Tibial nerve (tissue), 4 donors: ENCODE results near the gene TGIF2. TPM values are rescaled to one million over a fixed set of nuclear protein-coding genes. Genes with fewer than 3 reads are reported as not detected.
"Not testable (repeated sequence)": the region's sequence is repeated elsewhere in the genome, so short reads cannot be mapped to it uniquely, and the experiment has no call there.

Experiments
- DNase-seq, 2 donors: peaks; one replicate each; pipeline ENCODE4 v3.0.0-alpha.2; 2019; ENCODE audit warnings: low spot score in 2 of 2
- H3K27ac ChIP-seq, 4 donors: fragments of 200-600 bp; sonication (generic) in 3 of 4; one replicate each; pipeline ENCODE4 v1.5.1; 2017 to 2019; ENCODE audit warnings: mild to moderate bottlenecking in 1 of 4
- H3K27me3 ChIP-seq, 2 donors: fragments of 200-600 bp; sonication (generic) in 1 of 2; one replicate each; pipeline versions ENCODE4 v1.5.1 to v1.6.0; 2017 to 2019
- H3K36me3 ChIP-seq, 3 donors: fragments of 200-600 bp; sonication (generic); one replicate each; pipeline ENCODE4 v1.5.1; 2018 to 2019
- H3K4me1 ChIP-seq, 4 donors: fragments of 200-600 bp; sonication (generic) in 3 of 4; one replicate each; pipeline ENCODE4 v1.5.1; 2017 to 2019
- H3K4me3 ChIP-seq, 4 donors: fragments of 200-600 bp; sonication (generic) in 3 of 4; one replicate each; pipeline ENCODE4 v1.5.1; 2017 to 2019; ENCODE audit warnings: mild to moderate bottlenecking in 1 of 4, moderate library complexity in 1 of 4
- H3K9me3 ChIP-seq, 4 donors: fragments of 200-600 bp; sonication (generic) in 3 of 4; one replicate each; pipeline ENCODE4 v1.5.1; 2017 to 2019
- CTCF ChIP-seq, 5 experiments: fragments of 200-600 bp in 3 of 5; fragments of 450-650 bp in 2 of 5; sonication (generic) in 3 of 5; IDR thresholded peaks; one replicate each; pipeline ENCODE4 v1.5.1; 2016 to 2019; ENCODE audit warnings: antibody characterized with exemption in 5 of 5, mild to moderate bottlenecking in 3 of 5, moderate library complexity in 2 of 5
- EP300 ChIP-seq, 2 donors: sonication (generic); formaldehyde crosslinking; IDR thresholded peaks; one replicate each; pipeline ENCODE4 v1.6.1; 2017; ENCODE audit warnings: antibody characterized with exemption in 2 of 2, mild to moderate bottlenecking in 1 of 2
- POLR2A ChIP-seq, 2 donors: fragments of 450-650 bp; IDR thresholded peaks; one replicate each; pipeline ENCODE4 v1.6.1; 2017; ENCODE audit warnings: antibody characterized with exemption in 2 of 2, mild to moderate bottlenecking in 2 of 2, moderate library complexity in 2 of 2
- WGBS, 2 donors: methylation state at CpG; one replicate each; pipeline ENCODE4 v1.1.5; 2018; 5-methylcytosine and 5-hydroxymethylcytosine counted together
- total RNA-seq, 4 donors: library from RNA; depleted of rRNA; stranded (reverse); fragments of >200 nt; gene quantifications; one replicate each; pipeline ENCODE4 v1.1.0, GENCODE V29; 2016

TGIF2 gene
- total RNA-seq, 4 donors from 2014 or later: 13.2 to 27.7 (median 19.6) TPM

- DNase-seq: peak in 1 of 2 donors; percentile 18
- Histone ChIP-seq H3K4me1 (peaks cover 4 to 26% (median 9%) of the 10 kb centered on the region in 4 donors), H3K9me3 (no peaks in the 10 kb centered on the region), H3K27me3 (no peaks in the 10 kb centered on the region), H3K27ac (peak overlapping the region; percentile 82 to 92 (median 89)), H3K4me3 (peak overlapping the region; percentile 20 to 99 (median 78)), H3K36me3 (peaks cover 0 to 22% (median 11%) of the 10 kb centered on the region in 3 donors)
- 54 to 62% methylated on average over 15 of the region's 15 CpGs for WGBS, 2 donors
- TF ChIP-seq CTCF (IDR thresholded peaks at IDR 0.05) (no peak), EP300 (IDR thresholded peaks at IDR 0.05) (no peak), POLR2A (IDR thresholded peaks at IDR 0.05) (no peak)
These were observed 31.6 kb downstream of the TGIF2 start for GRCh38 chr20:36604952-36605398.

GRCh38 chr20:36605399-36606157, 32.2 kb downstream of the TGIF2 start, which contains the start of gene RAB5IF:
TSS of gene RAB5IF (plus strand) at chr20:36605779. CDS start at chr20:36605952, 173 bp downstream.
- no peaks in the 10 kb centered on the region for H3K27me3 ChIP-seq
- peak; percentile 97 to 98 for DNase-seq
- peak; percentile 23 to 76 for TF ChIP-seq POLR2A (IDR thresholded peaks at IDR 0.05)
- peak; percentile 95 to 98 for TF ChIP-seq EP300 (IDR thresholded peaks at IDR 0.05)
- peak; percentile 82 to 99 (median 94) for TF ChIP-seq CTCF (IDR thresholded peaks at IDR 0.05)
- H3K27ac ChIP-seq: peak within 1 kb of the TSS; percentile 82 to 92 (median 89)
- no peaks in the 10 kb centered on the region for H3K9me3 ChIP-seq
- peaks cover 3 to 28% (median 15%) of the 10 kb centered on the region in 3 donors for H3K36me3 ChIP-seq
- H3K4me1 ChIP-seq: peaks cover 0 to 26% (median 9%) of the 10 kb centered on the region in 4 donors
- 0 to 1% methylated on average over 53 to 90 of the region's 90 CpGs for WGBS, 2 donors
- peak within 1 kb of the TSS; percentile 70 to 99 (median 78) for H3K4me3 ChIP-seq

GRCh38 chr20:36606158-36607066, 33.0 kb downstream of the TGIF2 start:
- H3K27ac ChIP-seq: peak overlapping the region; percentile 14 to 92 (median 84)
- no peak for DNase-seq

GRCh38 chr20:36607586-36608387, 34.4 kb downstream of the TGIF2 start:
- no peaks in the 10 kb centered on the region for H3K9me3 ChIP-seq
- DNase-seq: no peak
- H3K36me3 ChIP-seq: peaks cover 3 to 50% (median 31%) of the 10 kb centered on the region in 3 donors
- no peak overlapping the region for H3K4me3 ChIP-seq
- WGBS, 2 donors: 79 to 83% methylated on average over 7 of the region's 7 CpGs
- H3K27ac ChIP-seq: no peak overlapping the region
- peaks cover 0 to 26% (median 9%) of the 10 kb centered on the region in 4 donors for H3K4me1 ChIP-seq
- H3K27me3 ChIP-seq: no peaks in the 10 kb centered on the region
- TF ChIP-seq CTCF (IDR thresholded peaks at IDR 0.05): no peak
- TF ChIP-seq EP300 (IDR thresholded peaks at IDR 0.05): no peak
- TF ChIP-seq POLR2A (IDR thresholded peaks at IDR 0.05): no peak

More at GRCh38 chr20:36606158-36607066, 33.0 kb downstream of the TGIF2 start:
- Histone ChIP-seq H3K4me1 (peaks cover 0 to 26% (median 9%) of the 10 kb centered on the region in 4 donors), H3K27me3 (no peaks in the 10 kb centered on the region), H3K4me3 (peak overlapping the region; percentile 70 to 99 (median 78)), H3K36me3 (peaks cover 3 to 36% (median 23%) of the 10 kb centered on the region in 3 donors), H3K9me3 (no peaks in the 10 kb centered on the region)
- 2 to 5% methylated on average over 30 to 31 of the region's 31 CpGs for WGBS, 2 donors
- TF ChIP-seq EP300 (IDR thresholded peaks at IDR 0.05) (no peak), CTCF (IDR thresholded peaks at IDR 0.05) (no peak), POLR2A (IDR thresholded peaks at IDR 0.05) (no peak)

- H3K9me3 ChIP-seq, H3K4me3 ChIP-seq, H3K27ac ChIP-seq, DNase-seq, H3K27me3 ChIP-seq: not testable (repeated sequence)
- 84 to 86% methylated on average over 6 of the region's 6 CpGs for WGBS, 2 donors
- Histone ChIP-seq H3K4me1 (peaks cover 0 to 26% (median 9%) of the 10 kb centered on the region in 4 donors), H3K36me3 (peaks cover 3 to 56% (median 31%) of the 10 kb centered on the region in 3 donors)
These were observed 35.0 kb downstream of the TGIF2 start for GRCh38 chr20:36608388-36608728.
